ENCODE results near the gene CISD1. TPM values are rescaled to one million over a fixed set of nuclear protein-coding genes. Genes with fewer than 3 reads are reported as not detected.

CISD1 gene
- total and polyA plus RNA-seq, 9 of the 15 experiments (the other 6 are each of a cell fraction or from before 2014, with no cell fraction given), result 35.8 to 342 (median 118) TPM

DNA sequence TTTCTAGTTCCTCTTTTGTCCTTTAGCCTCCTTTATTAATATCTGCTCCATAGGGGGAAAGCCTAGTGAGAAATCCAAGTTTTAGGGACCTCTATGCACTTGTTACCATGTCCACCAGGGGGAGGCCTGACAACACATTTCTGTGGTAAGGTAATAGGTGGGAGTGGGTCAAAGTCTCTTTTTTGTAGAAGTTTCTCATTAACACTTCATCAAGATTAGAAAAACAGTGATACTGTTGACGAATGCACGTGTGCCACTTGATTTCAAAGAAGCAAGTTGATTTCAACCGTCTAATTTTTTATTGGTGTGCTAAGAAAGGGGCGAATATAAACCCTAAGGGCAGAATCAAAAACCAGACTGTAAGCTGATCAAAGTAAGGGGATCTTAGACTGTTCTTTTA, 30.6 kb downstream of the CISD1 start (continued):
- TF ChIP-seq, protein P1, sequence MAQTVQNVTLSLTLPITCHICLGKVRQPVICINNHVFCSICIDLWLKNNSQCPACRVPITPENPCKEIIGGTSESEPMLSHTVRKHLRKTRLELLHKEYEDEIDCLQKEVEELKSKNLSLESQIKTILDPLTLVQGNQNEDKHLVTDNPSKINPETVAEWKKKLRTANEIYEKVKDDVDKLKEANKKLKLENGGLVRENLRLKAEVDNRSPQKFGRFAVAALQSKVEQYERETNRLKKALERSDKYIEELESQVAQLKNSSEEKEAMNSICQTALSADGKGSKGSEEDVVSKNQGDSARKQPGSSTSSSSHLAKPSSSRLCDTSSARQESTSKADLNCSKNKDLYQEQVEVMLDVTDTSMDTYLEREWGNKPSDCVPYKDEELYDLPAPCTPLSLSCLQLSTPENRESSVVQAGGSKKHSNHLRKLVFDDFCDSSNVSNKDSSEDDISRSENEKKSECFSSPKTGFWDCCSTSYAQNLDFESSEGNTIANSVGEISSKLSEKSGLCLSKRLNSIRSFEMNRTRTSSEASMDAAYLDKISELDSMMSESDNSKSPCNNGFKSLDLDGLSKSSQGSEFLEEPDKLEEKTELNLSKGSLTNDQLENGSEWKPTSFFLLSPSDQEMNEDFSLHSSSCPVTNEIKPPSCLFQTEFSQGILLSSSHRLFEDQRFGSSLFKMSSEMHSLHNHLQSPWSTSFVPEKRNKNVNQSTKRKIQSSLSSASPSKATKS (CRISPR knock-in tag; IDR thresholded peaks at IDR 0.05), result no peak
- no peak for TF ChIP-seq KLF6 (CRISPR knock-in tag; IDR thresholded peaks at IDR 0.05; ENCODE audit: borderline replicate concordance)
- no peak for TF ChIP-seq PTTG1 (tag; IDR thresholded peaks at IDR 0.05; ENCODE audit: low read depth)
- no peak for TF ChIP-seq TBL1XR1 (IDR thresholded peaks at IDR 0.05; ENCODE audit: low read length in 2 of 2)
- peak; percentile 75 for TF ChIP-seq ARID2 (IDR thresholded peaks at IDR 0.05)
- TF ChIP-seq REST (IDR thresholded peaks at IDR 0.05; ENCODE audit: borderline replicate concordance), result peak; percentile 91
- no peak for TF ChIP-seq REST (CRISPR knock-in tag; IDR thresholded peaks at IDR 0.05; ENCODE audit: low read depth)
